ENCODE measurements around the gene COQ2.

DNA sequence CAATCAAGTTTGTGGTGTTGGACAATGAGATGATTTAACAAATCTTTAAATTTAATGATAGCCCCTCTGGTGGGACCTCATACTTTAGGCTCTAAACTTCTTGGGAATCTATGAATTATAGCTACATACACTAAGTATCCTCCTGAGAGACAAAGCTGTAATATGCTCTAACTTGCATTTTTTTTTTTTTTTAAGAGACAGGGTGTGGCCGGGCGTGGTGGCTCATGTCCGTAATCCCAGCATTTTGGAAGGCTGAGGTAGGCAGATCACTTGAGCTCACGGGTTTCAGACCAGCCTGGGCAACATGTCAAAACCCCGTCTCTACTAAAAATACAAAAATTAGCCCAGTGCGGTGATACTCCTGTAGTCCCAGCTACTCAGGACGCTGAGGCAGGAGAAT is 23.3 kb upstream of the COQ2 start:
- TF ChIP-seq GATA2 (IDR thresholded peaks at IDR 0.05; ENCODE audit: low read depth, low read length) (no peak), GATA3 (IDR thresholded peaks at IDR 0.05; ENCODE audit: low read depth, low read length) (no peak)
